HL-60 (cell line): ENCODE measurements around the gene ZNRF2.

ENCODE experiments used
- CTCF ChIP-seq: IDR thresholded peaks from one replicate; pipeline ENCODE4 v1.5.1; 2011; ENCODE audit warnings: low read length, control low read depth, inconsistent platforms; ENCODE audit not compliant: insufficient read depth
- GABPA ChIP-seq: IDR thresholded peaks from 2 replicates; pipeline ENCODE4 v1.6.1; 2012; ENCODE audit warnings: low read depth
- POLR2AphosphoS5 ChIP-seq: IDR thresholded peaks from 2 replicates; pipeline ENCODE4 v1.6.1; 2012; ENCODE audit warnings: low read depth
- REST ChIP-seq: IDR thresholded peaks from 2 replicates; pipeline ENCODE4 v1.6.1; 2012; ENCODE audit warnings: low read depth; ENCODE audit not compliant: insufficient replicate concordance
- SPI1 ChIP-seq: IDR thresholded peaks from 2 replicates; pipeline ENCODE4 v1.6.1; 2012; ENCODE audit warnings: low read depth, mild to moderate bottlenecking, borderline replicate concordance

GRCh38 chr7:30328381-30328780, 44.0 kb downstream of the ZNRF2 start:
- TF ChIP-seq CTCF = no peak
- TF ChIP-seq REST = no peak
- no peak for TF ChIP-seq GABPA
- no peak for TF ChIP-seq POLR2AphosphoS5
- TF ChIP-seq SPI1 = no peak
